ENCODE measurements around the gene ADGRA1.

DNA sequence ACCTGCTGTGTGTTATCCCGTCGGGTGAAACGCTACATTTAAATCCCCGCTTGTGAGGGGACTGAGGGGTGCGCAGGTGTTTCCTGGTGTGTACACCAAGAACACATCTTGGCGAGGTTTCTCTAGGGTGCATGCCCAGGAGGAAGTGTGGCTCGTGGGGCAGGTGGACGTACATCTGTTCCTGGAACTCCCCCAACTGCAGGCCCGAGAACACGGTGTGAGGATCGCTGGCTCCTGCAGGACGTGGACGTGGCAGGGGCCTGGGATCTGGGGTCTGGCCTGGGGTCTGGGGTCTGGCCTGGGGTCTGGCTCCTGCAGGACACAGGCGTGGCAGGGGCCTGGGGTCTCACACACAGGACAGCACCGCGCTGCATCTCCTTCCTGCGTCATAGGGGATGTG, 82.4 kb downstream of the ADGRA1 start:
- no peak for TF ChIP-seq CTBP1 (IDR thresholded peaks at IDR 0.05; ENCODE audit: borderline replicate concordance)
- no peak for TF ChIP-seq FOXM1 (IDR thresholded peaks at IDR 0.05; ENCODE audit: borderline replicate concordance)
- TF ChIP-seq, protein P1, sequence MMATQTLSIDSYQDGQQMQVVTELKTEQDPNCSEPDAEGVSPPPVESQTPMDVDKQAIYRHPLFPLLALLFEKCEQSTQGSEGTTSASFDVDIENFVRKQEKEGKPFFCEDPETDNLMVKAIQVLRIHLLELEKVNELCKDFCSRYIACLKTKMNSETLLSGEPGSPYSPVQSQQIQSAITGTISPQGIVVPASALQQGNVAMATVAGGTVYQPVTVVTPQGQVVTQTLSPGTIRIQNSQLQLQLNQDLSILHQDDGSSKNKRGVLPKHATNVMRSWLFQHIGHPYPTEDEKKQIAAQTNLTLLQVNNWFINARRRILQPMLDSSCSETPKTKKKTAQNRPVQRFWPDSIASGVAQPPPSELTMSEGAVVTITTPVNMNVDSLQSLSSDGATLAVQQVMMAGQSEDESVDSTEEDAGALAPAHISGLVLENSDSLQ (IDR thresholded peaks at IDR 0.05) = no peak
- TF ChIP-seq NFRKB (IDR thresholded peaks at IDR 0.05) = no peak
- no peak for TF ChIP-seq HDGF (IDR thresholded peaks at IDR 0.05; ENCODE audit: borderline replicate concordance)
- no peak for TF ChIP-seq SP1 (IDR thresholded peaks at IDR 0.05)
- no peak for TF ChIP-seq LEF1 (IDR thresholded peaks at IDR 0.05; ENCODE audit: borderline replicate concordance)
- no peak for TF ChIP-seq FOXA1 (IDR thresholded peaks at IDR 0.05)
- TF ChIP-seq TARDBP (IDR thresholded peaks at IDR 0.05) = no peak
- no peak for TF ChIP-seq ELF4 (IDR thresholded peaks at IDR 0.05)
- TF ChIP-seq SUZ12 (IDR thresholded peaks at IDR 0.05) = no peak
- TF ChIP-seq FOXK2 (IDR thresholded peaks at IDR 0.05) = no peak
- no peak for TF ChIP-seq BHLHE40 (IDR thresholded peaks at IDR 0.05; ENCODE audit: borderline replicate concordance)
- TF ChIP-seq L3MBTL2 (conservative IDR thresholded peaks at IDR 0.05) = no peak

Data from HEK293T (cell line).